Brain microvascular endothelial cell (primary cell): ENCODE results near the gene TOX3.

ENCODE experiments used
- DNase-seq: peaks from one replicate; pipeline ENCODE4 v3.0.0-alpha.2; 2020
- H3K27ac ChIP-seq: fragments of 250-450 bp; sonication (Bioruptor Pico); 2 replicates; pipeline ENCODE4 v1.5.1; 2020; ENCODE audit warnings: mild to moderate bottlenecking, moderate library complexity
- H3K27me3 ChIP-seq: fragments of 250-450 bp; sonication (Bioruptor Pico); replicated peaks from 2 replicates; pipeline ENCODE4 v1.5.1; 2020; ENCODE audit warnings: mild to moderate bottlenecking
- H3K36me3 ChIP-seq: fragments of 250-450 bp; sonication (Bioruptor Pico); replicated peaks from 2 replicates; pipeline ENCODE4 v1.5.1; 2020; ENCODE audit warnings: mild to moderate bottlenecking
- H3K4me3 ChIP-seq: 2 replicates; pipeline ENCODE4 v1.5.1; 2011; ENCODE audit warnings: low read depth, mild to moderate bottlenecking, control low read depth, low read length, moderate library complexity
- in situ Hi-C: cut with HindIII; loops from 2 replicates; pipeline ENCODE4 v1.10.0; 2017; ENCODE audit warnings: low sequenced_read_pairs, low pct_ligation_motif_present
- TF ChIP-seq, protein P1 (sequence below): IDR thresholded peaks from 2 replicates; pipeline ENCODE4 v1.5.1; 2011; ENCODE audit warnings: low read depth, mild to moderate bottlenecking, moderate library complexity, low read length, control low read depth, inconsistent platforms; ENCODE audit errors: missing control alignments

Gene TOX3

DNA sequence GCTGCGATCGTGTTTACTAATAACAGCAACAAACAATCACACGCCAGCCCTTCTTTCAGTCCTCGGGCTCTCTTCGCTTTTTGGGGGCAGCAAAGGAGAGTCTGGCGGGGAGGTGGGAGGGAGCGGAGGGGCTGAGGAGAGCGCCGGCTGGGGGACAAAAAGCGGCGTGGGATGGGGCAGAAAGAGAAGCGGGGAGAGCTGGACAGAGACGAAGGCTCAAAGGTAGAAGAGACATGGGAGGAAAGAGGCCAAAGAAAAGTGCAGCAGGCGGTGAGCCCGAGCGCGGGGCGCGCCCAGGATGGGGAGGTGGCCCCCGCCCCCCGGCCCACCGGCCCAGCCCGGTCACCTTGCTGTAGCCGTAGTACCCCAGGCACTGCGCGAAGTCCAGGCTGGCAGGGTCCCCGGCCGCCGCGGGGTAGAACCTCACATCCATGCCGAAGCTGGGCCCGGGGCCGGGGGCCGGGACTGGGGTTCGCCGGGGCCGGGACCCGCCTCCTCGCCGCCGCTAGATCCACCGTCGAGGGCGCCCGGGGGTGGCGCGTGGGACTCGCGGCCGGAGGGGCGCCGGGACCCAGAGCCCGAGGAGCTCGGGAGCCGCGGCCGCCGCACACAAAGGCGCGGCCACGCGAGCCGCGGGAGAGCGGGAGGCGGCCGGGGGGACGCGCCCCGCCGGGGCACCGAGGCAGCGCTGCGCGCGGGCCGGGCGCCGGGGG lies 496 bp downstream of the TOX3 start:
- Histone ChIP-seq H3K27me3 (peaks cover 25% of the 10 kb centered on the region), H3K27ac (no peak overlapping the region), H3K4me3 (no peak overlapping the region), H3K36me3 (no peaks in the 10 kb centered on the region)
- DNase-seq: no peak
- in situ Hi-C loops: no loop called here
- TF ChIP-seq, protein P1, sequence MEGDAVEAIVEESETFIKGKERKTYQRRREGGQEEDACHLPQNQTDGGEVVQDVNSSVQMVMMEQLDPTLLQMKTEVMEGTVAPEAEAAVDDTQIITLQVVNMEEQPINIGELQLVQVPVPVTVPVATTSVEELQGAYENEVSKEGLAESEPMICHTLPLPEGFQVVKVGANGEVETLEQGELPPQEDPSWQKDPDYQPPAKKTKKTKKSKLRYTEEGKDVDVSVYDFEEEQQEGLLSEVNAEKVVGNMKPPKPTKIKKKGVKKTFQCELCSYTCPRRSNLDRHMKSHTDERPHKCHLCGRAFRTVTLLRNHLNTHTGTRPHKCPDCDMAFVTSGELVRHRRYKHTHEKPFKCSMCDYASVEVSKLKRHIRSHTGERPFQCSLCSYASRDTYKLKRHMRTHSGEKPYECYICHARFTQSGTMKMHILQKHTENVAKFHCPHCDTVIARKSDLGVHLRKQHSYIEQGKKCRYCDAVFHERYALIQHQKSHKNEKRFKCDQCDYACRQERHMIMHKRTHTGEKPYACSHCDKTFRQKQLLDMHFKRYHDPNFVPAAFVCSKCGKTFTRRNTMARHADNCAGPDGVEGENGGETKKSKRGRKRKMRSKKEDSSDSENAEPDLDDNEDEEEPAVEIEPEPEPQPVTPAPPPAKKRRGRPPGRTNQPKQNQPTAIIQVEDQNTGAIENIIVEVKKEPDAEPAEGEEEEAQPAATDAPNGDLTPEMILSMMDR: no peak

DNA sequence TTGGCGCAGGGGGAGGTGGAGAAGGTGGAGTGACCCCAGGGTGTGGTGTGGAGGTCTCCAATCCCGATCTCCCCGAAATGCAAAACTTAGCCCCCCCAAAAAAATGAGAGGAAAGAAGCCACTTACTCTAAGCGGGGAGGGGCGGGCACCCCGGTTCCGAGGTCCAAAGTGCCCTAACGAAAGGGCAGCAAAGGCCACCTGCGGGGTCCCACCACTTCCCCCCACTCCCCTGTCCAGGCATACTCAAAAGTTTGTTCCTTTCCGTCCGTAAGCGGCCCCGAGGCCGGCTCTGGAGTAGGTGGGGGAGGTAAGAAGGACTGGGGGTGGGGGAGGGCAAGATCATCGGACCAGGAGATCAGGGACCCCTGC lies 1.1 kb downstream of the TOX3 start:
- H3K4me3 ChIP-seq: no peak overlapping the region
- H3K36me3 ChIP-seq: no peaks in the 10 kb centered on the region
- H3K27ac ChIP-seq: no peak overlapping the region
- no peak for DNase-seq
- peaks cover 25% of the 10 kb centered on the region for H3K27me3 ChIP-seq
- in situ Hi-C loops: no loop called here
- TF ChIP-seq, protein P1: no peak

DNA sequence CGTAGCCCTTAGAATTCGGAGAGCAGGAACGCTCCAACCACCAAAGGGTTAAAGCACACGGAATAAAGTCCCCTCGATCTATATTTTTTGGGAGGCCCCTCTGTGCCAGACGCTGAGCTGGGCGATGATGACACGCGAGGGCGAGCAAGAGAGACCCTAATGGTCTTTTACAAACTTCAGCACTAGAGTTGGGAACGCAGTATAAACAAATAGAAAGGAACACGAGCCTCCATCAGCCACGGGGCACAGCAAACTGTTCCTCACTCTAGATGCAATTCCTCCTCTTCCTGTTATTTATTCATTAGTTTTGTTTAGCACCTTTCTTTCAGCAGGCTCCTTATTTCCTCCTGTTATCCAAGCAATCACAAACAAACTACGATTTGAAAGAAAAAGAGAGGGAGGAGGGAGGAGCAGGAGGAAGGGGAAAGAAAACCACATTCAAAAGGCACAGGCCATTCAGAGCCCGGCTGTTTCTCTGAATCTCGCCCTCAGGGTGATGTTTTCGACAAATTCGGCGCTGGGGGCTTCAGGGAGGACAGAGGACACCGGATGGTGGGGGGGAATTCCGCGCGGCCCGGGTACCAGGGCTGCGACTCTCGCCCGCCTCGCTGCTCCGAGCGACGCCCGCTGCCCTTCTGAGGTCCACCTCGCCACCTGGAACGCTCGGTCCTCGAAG lies 1.6 kb downstream of the TOX3 start:
- no peaks in the 10 kb centered on the region for H3K36me3 ChIP-seq
- in situ Hi-C loops: no loop called here
- TF ChIP-seq, protein P1: no peak
- peaks cover 25% of the 10 kb centered on the region for H3K27me3 ChIP-seq
- no peak for DNase-seq
- no peak overlapping the region for H3K27ac ChIP-seq
- no peak overlapping the region for H3K4me3 ChIP-seq

DNA sequence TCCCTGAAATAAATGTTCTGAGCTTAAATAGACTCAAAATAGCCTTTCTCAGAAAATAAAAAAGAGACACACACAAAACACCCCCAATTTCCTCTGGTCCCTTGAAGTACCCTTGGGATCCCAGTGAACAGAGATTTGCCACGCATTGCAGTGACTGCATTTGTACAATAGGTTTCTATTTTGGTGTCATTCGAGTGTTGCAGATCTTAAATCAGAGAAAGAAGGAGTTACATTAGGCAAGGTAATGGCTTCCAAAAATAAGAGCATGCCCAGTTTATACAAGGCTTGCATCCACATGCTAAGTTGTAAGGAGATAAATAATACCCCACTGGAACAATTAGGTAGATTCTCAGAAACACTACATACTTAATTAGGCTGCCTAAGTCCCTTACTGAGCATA lies 2.2 kb downstream of the TOX3 start:
- TF ChIP-seq, protein P1: no peak
- no peak for DNase-seq
- H3K36me3 ChIP-seq: no peaks in the 10 kb centered on the region
- no peak overlapping the region for H3K27ac ChIP-seq
- H3K4me3 ChIP-seq: no peak overlapping the region
- peaks cover 25% of the 10 kb centered on the region for H3K27me3 ChIP-seq
- in situ Hi-C loops: no loop called here

DNA sequence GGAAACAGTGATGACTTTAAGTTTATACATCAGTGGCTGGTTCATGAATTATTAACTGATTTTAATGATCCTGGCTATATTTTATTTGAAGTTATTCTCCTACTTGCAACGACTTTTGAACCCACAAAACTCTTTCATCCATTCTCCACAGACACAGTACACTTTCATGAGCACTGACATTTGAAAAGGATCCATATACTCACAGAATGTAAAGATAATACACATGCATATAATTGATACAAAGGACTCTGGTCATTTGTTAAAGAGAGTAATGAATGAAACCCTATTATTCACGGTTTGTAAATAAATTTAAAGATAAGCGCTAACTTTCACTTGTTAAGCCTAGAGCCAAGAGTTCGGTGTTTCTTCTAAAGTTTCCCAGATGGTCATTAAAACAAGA lies 3.3 kb downstream of the TOX3 start:
- DNase-seq: no peak
- no peak overlapping the region for H3K27ac ChIP-seq
- TF ChIP-seq, protein P1: no peak
- in situ Hi-C loops: no loop called here
- peaks cover 25% of the 10 kb centered on the region for H3K27me3 ChIP-seq
- H3K36me3 ChIP-seq: no peaks in the 10 kb centered on the region
- H3K4me3 ChIP-seq: no peak overlapping the region

DNA sequence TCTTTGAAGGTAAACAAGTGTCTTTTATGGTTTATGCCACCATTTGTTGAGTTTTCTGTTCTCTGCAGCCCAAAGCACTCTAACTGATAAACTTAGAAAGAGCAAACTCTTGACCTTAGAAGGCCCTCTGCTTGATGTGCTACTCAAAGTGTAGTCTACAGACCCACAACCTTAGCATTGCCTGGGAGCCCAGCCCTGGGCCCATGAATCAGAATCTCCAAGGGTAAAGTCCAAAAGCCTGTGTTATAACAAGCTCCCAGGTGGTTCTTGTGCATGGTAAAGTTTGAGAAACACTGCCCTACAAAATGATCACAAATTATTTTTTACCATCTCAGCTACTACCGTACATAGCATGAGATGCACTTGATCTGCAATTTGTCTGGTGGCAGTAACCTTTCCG lies 6.0 kb downstream of the TOX3 start:
- Histone ChIP-seq H3K4me3 (no peak overlapping the region), H3K27me3 (peaks cover 10% of the 10 kb centered on the region), H3K27ac (no peak overlapping the region), H3K36me3 (no peaks in the 10 kb centered on the region)
- TF ChIP-seq, protein P1: no peak
- in situ Hi-C loops: no loop called here
- DNase-seq: no peak
